Fibroblast of skin of right biceps (primary cell): ENCODE data around the gene GTF2H2C_2.
"Not testable (repeated sequence)": the region's sequence is repeated elsewhere in the genome, so short reads cannot be mapped to it uniquely, and the experiment has no call there.

Experiments used
- DNase-seq: peaks from one replicate; pipeline ENCODE4 v3.0.0-alpha.2; 2013

GTF2H2C_2 gene

DNA sequence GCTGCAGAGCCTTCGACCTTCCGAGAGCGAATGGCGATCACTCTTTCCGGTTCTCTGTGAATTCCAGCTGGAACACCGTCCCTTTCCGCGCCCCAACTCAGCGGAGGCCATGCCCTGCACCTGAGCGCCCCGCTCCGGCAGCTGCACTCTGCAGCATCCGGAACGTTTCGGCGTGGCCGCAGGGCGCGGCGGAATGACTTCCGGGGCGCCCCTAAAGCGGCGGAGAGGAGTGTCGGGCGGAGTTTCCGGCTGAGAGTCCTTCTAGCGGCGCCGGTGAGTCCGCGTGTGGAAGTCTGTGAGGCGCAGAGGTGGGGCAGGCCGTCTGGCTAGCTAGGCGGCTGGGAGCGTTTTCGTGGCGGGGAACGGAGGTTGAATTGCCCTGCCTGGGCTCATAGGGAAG, at the start of gene GTF2H2C_2:
TSS of gene GTF2H2C_2 (plus strand) at position 252 of the 400 bp plus-strand sequence.
- not testable (repeated sequence) for DNase-seq

DNA sequence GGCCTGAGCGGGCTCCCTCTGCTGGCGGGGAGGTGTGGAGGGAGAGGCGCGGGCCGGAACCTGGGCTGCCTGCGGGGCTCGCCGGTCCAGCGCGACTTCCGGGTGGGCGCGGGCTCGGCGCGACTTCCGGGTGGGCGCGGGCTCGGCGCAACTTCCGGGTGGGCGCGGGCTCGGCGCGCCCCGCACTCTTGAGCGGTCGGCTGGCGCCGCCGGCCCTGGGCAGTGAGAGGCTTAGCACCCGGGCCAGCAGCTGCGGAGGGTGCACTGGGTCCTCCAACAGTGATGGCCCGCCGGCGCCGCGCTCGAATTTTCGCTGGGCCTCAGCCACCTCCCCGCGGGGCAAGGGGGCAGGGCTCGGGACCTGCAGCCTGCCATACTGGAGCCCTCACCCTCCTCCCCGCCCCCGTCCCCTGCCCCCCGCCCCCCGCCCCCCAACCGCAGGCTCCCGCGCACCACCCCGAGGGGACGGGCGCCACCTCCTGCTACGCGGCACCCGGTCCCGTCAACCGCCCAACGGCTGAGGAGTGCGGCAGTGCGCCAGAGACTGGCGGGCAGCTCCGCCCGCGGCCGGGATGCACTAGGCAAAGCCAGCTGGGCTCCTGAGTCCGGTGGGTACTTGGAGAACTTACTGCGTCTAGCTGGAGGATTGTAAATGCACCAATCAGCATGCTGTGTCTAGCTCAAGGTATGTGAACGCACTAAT, 14.0 kb upstream of the GTF2H2C_2 start:
- DNase-seq, result not testable (repeated sequence)

DNA sequence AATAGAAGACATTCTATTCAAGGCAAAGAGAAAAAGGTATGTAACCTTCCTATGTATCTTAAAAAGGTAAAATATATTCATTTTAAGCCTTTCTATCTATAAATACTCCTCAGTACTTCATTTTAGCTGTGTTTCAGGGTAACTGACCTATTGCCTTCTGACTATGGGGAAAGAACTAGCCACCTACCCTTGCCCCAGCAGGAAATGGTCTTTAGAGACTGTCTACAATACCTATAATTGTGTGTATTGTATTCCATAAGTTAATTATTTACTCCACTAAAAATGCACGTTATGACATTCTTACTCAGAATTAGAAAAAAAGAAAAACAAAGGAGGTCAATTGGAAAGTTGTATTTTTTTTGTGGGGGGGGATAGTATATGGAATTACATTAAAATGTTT, 6.2 kb downstream of the GTF2H2C_2 start:
- DNase-seq, result not testable (repeated sequence)

DNA sequence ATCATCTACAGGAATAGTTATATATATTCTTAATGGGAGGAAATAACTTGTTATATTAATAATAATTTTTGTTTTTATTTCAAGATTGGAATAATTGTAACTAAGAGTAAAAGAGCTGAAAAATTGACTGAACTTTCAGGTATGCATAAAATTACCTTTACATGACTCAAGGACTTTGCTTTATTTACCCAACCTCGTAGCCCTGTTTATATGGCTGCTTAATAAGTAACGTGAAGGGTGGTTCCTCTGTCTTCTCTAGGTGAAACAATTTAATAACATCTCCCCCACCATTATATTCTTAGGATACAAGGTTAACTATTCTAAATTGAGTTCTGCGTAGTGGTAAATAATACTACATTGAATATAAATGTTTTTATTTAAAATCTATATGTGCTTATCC, 8.0 kb downstream of the GTF2H2C_2 start:
- DNase-seq, result not testable (repeated sequence)

DNA sequence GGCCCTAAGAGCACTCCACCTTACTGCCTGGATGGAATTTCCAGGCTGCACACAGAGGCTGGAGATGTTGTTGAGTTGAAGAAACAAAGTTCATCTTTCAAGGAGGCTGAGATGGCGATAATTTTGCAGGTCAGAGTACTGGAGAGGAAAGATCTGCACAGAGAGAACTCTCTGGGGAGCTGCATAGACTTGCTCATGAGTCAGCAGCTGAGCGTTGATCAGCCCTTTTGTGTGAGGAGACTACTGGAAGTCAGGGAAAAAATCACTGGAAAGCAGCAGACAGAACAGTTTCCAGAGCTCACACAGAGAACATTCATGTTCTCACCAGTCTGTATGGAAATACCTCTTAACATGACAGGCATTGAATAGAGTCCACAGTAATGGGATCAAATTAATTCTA, 23.4 kb downstream of the GTF2H2C_2 start:
- not testable (repeated sequence) for DNase-seq

DNA sequence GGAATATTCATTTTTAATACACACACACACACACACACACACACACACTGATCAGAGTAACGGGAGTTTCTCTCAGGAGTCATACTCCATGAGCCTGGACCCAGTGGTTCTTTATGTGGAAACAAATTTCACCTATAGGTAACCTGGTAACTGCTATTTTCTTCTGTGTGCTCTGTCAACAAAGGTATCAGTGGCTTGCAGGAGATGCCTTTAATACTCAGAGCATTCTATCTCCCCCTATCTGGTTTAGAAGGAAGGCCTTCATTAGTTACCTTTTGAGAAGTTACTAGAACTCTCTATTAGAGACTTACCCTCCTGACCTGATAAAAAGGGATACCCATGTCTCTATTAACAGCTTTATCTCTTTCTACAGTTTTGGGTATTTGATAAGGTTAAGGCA, 34.4 kb downstream of the GTF2H2C_2 start:
- DNase-seq, result not testable (repeated sequence)

DNA sequence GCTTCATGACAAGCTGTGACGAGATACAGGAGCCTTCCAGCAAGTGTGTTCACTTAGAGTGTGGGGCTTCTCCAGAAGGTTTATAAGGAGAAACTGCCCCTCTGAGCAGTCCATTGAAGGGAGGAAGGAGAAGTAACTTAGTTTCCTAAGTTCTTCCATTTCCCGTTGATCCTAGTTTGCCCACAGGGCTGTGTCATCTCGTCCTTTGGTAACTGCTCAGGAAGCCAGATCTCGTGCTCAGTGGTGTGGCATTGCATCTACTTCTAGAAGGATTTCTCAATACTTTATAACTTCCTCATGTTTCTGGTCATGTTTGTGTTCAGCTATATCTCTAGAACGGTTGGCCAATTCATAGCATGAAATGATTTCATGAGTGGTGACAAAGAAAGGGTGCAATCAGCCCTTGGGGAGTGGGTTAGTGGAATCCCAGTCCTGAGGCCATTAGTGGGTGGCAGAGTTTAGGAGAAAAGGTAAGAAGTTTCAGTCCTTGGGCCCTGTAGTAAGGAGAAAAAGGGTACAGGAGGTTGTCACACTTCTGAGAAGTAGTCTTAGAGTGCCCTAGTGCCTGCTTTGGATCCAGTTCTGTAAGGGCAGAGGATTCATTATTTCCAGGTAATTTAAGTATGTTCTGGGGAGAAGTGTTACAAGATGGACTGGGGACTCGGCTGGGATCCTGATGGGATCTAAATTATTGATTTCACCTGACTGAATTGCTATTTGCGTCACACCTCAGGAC, 36.2 kb downstream of the GTF2H2C_2 start:
- not testable (repeated sequence) for DNase-seq

DNA sequence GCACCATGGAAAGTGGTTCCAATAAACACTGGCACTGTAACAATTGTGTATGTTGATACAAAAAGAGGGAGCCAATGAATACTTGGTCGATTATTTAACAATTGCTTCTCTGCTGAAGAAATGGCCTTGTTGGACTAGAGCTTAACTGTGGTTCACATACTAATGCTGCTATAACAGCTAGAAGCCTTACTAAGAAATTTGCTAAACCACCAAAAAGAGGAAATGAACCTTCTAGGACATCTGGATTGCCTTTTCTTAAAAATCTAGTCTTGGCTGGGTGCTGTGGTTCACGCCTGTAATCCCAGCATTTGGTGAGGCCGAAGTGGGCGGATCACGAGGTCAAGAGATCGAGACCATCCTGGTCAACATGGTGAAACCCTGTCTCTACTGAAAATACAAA, 41.9 kb downstream of the GTF2H2C_2 start:
- not testable (repeated sequence) for DNase-seq

DNA sequence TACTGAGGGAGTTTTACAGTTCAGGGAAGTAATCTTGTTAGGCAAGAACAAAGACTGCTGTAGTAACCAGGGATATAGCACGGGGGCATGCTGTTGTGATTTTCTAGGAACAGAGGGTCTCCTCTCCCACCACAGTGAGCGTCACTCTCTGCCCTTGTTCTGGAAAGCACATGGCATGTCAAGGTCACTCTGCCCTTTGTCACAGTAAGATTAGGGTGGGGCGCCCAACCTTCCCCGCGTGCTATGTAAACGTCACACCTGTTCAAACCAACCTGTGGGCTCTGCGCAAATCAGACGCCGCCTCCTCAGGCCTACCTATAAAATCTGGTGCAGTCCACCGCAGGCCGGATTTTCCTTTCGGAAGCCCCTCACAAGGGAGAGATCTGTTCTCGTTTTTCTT, 44.0 kb downstream of the GTF2H2C_2 start:
- DNase-seq, result not testable (repeated sequence)

DNA sequence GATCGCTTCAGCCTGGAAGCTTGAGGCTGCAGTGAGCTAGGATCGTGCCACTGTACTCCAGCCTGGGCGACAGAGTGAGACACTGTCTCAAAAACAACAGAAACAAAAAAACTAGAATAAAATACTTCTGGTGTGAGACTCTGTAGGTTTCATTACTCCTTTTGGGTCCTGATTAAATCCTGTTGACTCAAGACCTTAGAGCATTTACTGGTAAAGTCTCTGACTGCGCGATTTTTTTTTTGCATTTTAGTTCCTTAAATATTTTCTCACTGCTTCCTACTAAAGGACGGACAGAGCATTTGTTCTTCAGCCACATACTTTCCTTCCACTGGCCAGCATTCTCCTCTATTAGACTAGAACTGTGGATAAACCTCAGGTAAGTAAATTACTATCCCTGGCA, 46.8 kb downstream of the GTF2H2C_2 start:
- DNase-seq, result not testable (repeated sequence)

DNA sequence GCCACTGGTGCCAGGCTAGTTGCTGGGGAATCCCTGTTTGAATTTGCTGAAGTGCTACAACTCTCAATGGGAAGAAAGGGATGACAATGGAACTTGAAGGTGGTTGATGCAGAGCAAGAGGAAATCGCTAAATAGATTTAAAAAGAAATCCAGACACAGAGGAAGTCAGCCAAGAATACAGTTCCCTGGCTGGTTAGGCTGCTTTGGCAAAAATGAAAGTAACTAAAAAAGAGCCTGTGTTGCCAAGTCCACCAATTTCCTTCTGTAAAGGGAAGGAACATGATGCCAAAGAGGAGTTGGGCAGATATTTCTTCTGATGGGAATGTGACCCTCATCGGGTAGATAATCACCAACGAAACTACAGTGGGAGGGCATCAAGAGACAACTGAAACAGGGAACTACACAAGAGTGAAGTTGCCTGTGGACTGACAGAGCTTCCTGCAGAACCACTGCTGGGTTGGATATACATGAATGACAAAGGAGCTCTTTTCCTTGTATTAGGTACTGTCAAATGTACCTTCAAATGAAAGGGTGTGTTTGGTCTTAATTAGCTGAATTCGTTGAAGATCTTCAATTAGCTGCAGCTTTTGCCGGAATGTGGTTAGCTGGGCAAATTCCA, 49.0 kb downstream of the GTF2H2C_2 start:
- DNase-seq, result not testable (repeated sequence)

DNA sequence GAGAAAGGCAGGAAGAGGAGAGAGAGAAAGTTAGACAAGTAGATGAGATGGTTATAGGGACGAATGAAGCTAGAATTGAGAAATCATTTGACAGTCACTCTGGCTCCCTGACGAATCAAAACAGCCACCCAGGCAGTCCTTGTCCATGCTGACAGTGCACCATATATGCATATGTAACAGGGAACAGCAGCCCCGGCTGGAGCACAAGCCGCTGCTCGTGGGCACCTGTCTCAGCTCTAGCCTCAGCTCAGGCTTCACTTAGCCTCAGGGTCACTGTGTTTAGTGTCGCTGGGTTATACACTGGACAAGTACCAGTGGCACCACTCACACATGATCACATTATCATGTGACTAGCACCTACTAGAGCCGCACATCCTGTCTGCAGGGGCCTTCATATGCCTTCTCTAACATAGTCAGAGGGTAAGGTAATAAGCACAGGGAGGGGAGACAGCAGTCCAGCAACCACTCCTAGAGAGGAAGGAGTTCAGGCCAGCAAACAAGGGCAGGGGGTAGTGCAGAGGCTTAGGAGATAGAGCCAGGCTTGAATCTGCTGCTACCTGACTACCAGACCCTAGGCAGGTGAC, 54.9 kb downstream of the GTF2H2C_2 start:
- DNase-seq, result not testable (repeated sequence)
